HCT116 (cell line): ENCODE data around the gene PSTPIP1. TPM values are rescaled to one million over a fixed set of nuclear protein-coding genes. Genes with fewer than 3 reads are reported as not detected.

Experiments used
- ATAC-seq: fragments of 200-7000 bp; cut with Tn5 transposase; 2 replicates; pipeline ENCODE4 v1.9.1; 2020; ENCODE audit warnings: mild to moderate bottlenecking, moderate library complexity
- BruUV-seq: library from RNA; stranded (reverse); fragments of 400-500 nt; replicated peaks from 2 replicates; lab custom pipeline; 2021; lab: Mats Ljungman, UMichigan
- CTCF ChIA-PET: fragments of 300-600 bp; sonication (Branson Sonifier 250); formaldehyde crosslinking; loops from one replicate; lab custom pipeline; 2021; ENCODE audit warnings: antibody characterized with exemption; lab: Charles Lee
- POLR2A ChIA-PET: fragments of 300-600, 350-600 bp; sonication (Branson Sonifier 250); formaldehyde crosslinking; loops from one replicate; lab custom pipeline; 2021; ENCODE audit warnings: antibody characterized with exemption; lab: Charles Lee
- RAD21 ChIA-PET, 2 experiments: fragments of 300-600 bp; sonication (Branson Sonifier 250); formaldehyde crosslinking; loops; one replicate each; lab custom pipeline; 2023; ENCODE audit warnings: low total read pairs in 2 of 2; ENCODE audit not compliant: uncharacterized antibody in 2 of 2, unreplicated experiment in 2 of 2, low non-redundant PET in 1 of 2; lab: Charles Lee
- DNase-seq: peaks from one replicate; pipeline ENCODE4 v3.0.0-alpha.2; 2010; ENCODE audit warnings: low read depth, low spot score
- H2AFZ ChIP-seq: fragments of 200-600 bp; shearing (Covaris generic), sonication (generic); 2 replicates; pipeline ENCODE4 v1.6.1; 2017; ENCODE audit warnings: low read depth, mixed run types, mixed read lengths, antibody characterized with exemption, low read length; ENCODE audit not compliant: poor library complexity, severe bottlenecking
- H3K27ac ChIP-seq: 2 replicates; pipeline ENCODE4 v1.5.1; 2012; ENCODE audit warnings: low read depth, low read length
- H3K27me3 ChIP-seq: fragments of 200-600 bp; sonication (generic); 2 replicates; pipeline ENCODE4 v1.6.1; 2016; ENCODE audit warnings: mixed run types, low read length, mixed read lengths; ENCODE audit not compliant: insufficient read depth
- H3K36me3 ChIP-seq, 2 experiments: fragments of 200-500 bp in 1 of 2; fragments of 200-600 bp in 1 of 2; sonication (Bioruptor generic) in 1 of 2; sonication (generic) in 1 of 2; 2 replicates each; pipeline versions ENCODE4 v1.5.1 to v1.6.1; 2014 to 2016; ENCODE audit warnings: low read length in 2 of 2, inconsistent platforms in 1 of 2, mixed read lengths in 1 of 2, mixed run types in 1 of 2; ENCODE audit not compliant: insufficient read depth in 2 of 2, control insufficient read depth in 1 of 2
- H3K4me1 ChIP-seq, 2 experiments: fragments of 200-600 bp in 1 of 2; sonication (generic) in 1 of 2; 2 replicates each; pipeline versions ENCODE4 v1.5.1 to v1.6.1; 2012 to 2017; ENCODE audit warnings: low read length in 2 of 2, inconsistent platforms in 1 of 2, mild to moderate bottlenecking in 1 of 2, mixed read lengths in 1 of 2, mixed run types in 1 of 2, moderate library complexity in 1 of 2; ENCODE audit not compliant: insufficient read depth in 2 of 2, control insufficient read depth in 1 of 2
- H3K4me2 ChIP-seq: fragments of 200-600 bp; sonication (generic); 2 replicates; pipeline ENCODE4 v1.6.1; 2017; ENCODE audit warnings: mixed run types, low read length, mixed read lengths
- H3K4me3 ChIP-seq, 2 experiments: fragments of 200-600 bp in 1 of 2; sonication (generic) in 1 of 2; replicated peaks in 1 of 2; 2 replicates each; pipeline ENCODE4 v1.5.1; 2011 to 2016; ENCODE audit warnings: low read length in 2 of 2, control low read depth in 1 of 2, low read depth in 1 of 2, mild to moderate bottlenecking in 1 of 2, mixed read lengths in 1 of 2, mixed run types in 1 of 2
- H3K79me2 ChIP-seq: fragments of 200-600 bp; sonication (generic); 2 replicates; pipeline ENCODE4 v1.6.1; 2017; ENCODE audit warnings: mild to moderate bottlenecking, mixed run types, low read length, moderate library complexity, mixed read lengths; ENCODE audit not compliant: insufficient read depth
- H3K9ac ChIP-seq: fragments of 200-600 bp; sonication (generic); 2 replicates; pipeline ENCODE4 v1.6.1; 2016; ENCODE audit warnings: low read length, mixed read lengths
- H3K9me2 ChIP-seq: fragments of 200-600 bp; sonication (generic), shearing (Covaris generic); 2 replicates; pipeline ENCODE4 v1.6.1; 2017; ENCODE audit warnings: mixed run types, mild to moderate bottlenecking, moderate library complexity; ENCODE audit not compliant: insufficient read depth
- H3K9me3 ChIP-seq, 2 experiments: fragments of 200-500 bp in 1 of 2; fragments of 200-600 bp in 1 of 2; sonication (Bioruptor generic) in 1 of 2; sonication (generic) in 1 of 2; 2 replicates each; pipeline ENCODE4 v1.6.1; 2014 to 2017; ENCODE audit warnings: low read length in 2 of 2, mixed read lengths in 2 of 2, inconsistent platforms in 1 of 2, low read depth in 1 of 2, mild to moderate bottlenecking in 1 of 2, mixed run types in 1 of 2, moderate library complexity in 1 of 2; ENCODE audit not compliant: control insufficient read depth in 1 of 2, insufficient read depth in 1 of 2
- H4K20me1 ChIP-seq: fragments of 200-600 bp; sonication (generic), shearing (Covaris generic); 2 replicates; pipeline ENCODE4 v1.6.1; 2017; ENCODE audit warnings: mixed run types, mild to moderate bottlenecking, moderate library complexity; ENCODE audit not compliant: insufficient read depth
- ATF3 ChIP-seq: IDR thresholded peaks from 2 replicates; pipeline ENCODE4 v1.6.1; 2012
- CTCF ChIP-seq, 3 experiments: fragments of 200-600 bp in 1 of 3; sonication (generic) in 1 of 3; IDR thresholded peaks in 2 of 3; conservative IDR thresholded peaks in 1 of 3; 2 replicates each; pipeline ENCODE4 v1.5.1; 2012 to 2017; ENCODE audit warnings: low read depth in 2 of 3, low read length in 2 of 3, antibody characterized with exemption in 1 of 3, borderline replicate concordance in 1 of 3, control low read depth in 1 of 3, mild to moderate bottlenecking in 1 of 3, mixed read lengths in 1 of 3, mixed run types in 1 of 3, moderate library complexity in 1 of 3; ENCODE audit not compliant: insufficient read depth in 1 of 3
- EGR1 ChIP-seq: IDR thresholded peaks from 2 replicates; pipeline ENCODE4 v1.6.1; 2012; ENCODE audit warnings: low read depth
- EZH2phosphoT487 ChIP-seq: fragments of 200-600 bp; IDR thresholded peaks from 2 replicates; pipeline ENCODE4 v1.6.1; 2018; ENCODE audit warnings: antibody characterized with exemption, borderline replicate concordance
- JUND ChIP-seq: IDR thresholded peaks from 2 replicates; pipeline ENCODE4 v1.6.1; 2012
- POLR2A ChIP-seq: IDR thresholded peaks from 2 replicates; pipeline ENCODE4 v1.7.0; 2011; ENCODE audit warnings: borderline replicate concordance; ENCODE audit not compliant: insufficient read depth, insufficient read length; ENCODE audit errors: extremely low read depth
- REST ChIP-seq: IDR thresholded peaks from 2 replicates; pipeline ENCODE4 v1.6.1; 2012; ENCODE audit warnings: low read depth
- SP1 ChIP-seq: IDR thresholded peaks from 2 replicates; pipeline ENCODE4 v1.6.1; 2012; ENCODE audit warnings: low read depth
- SRF ChIP-seq: IDR thresholded peaks from 2 replicates; pipeline ENCODE4 v1.6.1; 2012; ENCODE audit warnings: low read depth
- TCF7L2 ChIP-seq: IDR thresholded peaks from 2 replicates; pipeline ENCODE4 v1.7.0; 2011; ENCODE audit warnings: borderline replicate concordance, inconsistent platforms; ENCODE audit not compliant: insufficient read depth, insufficient read length; ENCODE audit errors: extremely low read depth
- ZFX ChIP-seq: fragments of 450-650 bp; IDR thresholded peaks from 2 replicates; pipeline ENCODE4 v1.6.1; 2017
- intact Hi-C: fragments of 100-400 bp; cut with micrococcal nuclease; formaldehyde crosslinking; loops from 2 replicates; pipeline ENCODE4 v1.10.0; 2022
- total RNA-seq: library from RNA; stranded (reverse); gene quantifications from one replicate; pipeline ENCODE4 v1.2.1, GENCODE V29; 2021; ENCODE audit not compliant: unreplicated experiment

The PSTPIP1 gene
- total RNA-seq, 1 experiment from 2014 or later, result 0.79 TPM

- TF ChIP-seq ATF3 (no peak), ZFX (no peak), EGR1 (no peak), EZH2phosphoT487 (no peak), TCF7L2 (no peak), JUND (no peak), SP1 (no peak), POLR2A (no peak)
Observed at GRCh38 chr15:77042245-77042919, 47.5 kb downstream of the PSTPIP1 start (continued).

- no peak for DNase-seq
- intact Hi-C loops, result no loop called here
- POLR2A ChIA-PET, result no interaction called here
Observed at GRCh38 chr15:77042955-77043920, 48.3 kb downstream of the PSTPIP1 start.

More at GRCh38 chr15:77042955-77043920, 48.3 kb downstream of the PSTPIP1 start:
- H3K27ac ChIP-seq, result no peak overlapping the region
- H3K4me1 ChIP-seq, result no peaks in the 10 kb centered on the region
- H2AFZ ChIP-seq, result no peak overlapping the region
- H3K27me3 ChIP-seq, result no peaks in the 10 kb centered on the region
- H3K79me2 ChIP-seq, result no peaks in the 10 kb centered on the region
- no peak overlapping the region for H3K9ac ChIP-seq
- CTCF ChIA-PET, result no interaction called here
- RAD21 ChIA-PET, result no interaction called here
- H3K9me2 ChIP-seq, result no peaks in the 10 kb centered on the region
- no peak overlapping the region for H3K4me3 ChIP-seq
- H3K9me3 ChIP-seq, result no peaks in the 10 kb centered on the region
- no peak for TF ChIP-seq CTCF (IDR thresholded peaks at IDR 0.05 in 2 of 3, conservative IDR thresholded peaks at IDR 0.05 in 1 of 3; ENCODE audit: borderline replicate concordance in 1 of 3, insufficient read depth in 1 of 3, low read depth in 2 of 3, low read length in 2 of 3)
- no peak for TF ChIP-seq REST
- no peak for TF ChIP-seq SRF
- TF ChIP-seq ZFX, result no peak
- no peak for ATAC-seq
- no TSS peak for BruUV-seq
- H3K36me3 ChIP-seq, result peaks cover 11 to 27% of the 10 kb centered on the region in 2 experiments; a peak in 3 of 4 replicates
- no peaks in the 10 kb centered on the region for H4K20me1 ChIP-seq
- no peak overlapping the region for H3K4me2 ChIP-seq
